HCT116 (cell line): ENCODE results near the gene PTGER4. TPM values are rescaled to one million over a fixed set of nuclear protein-coding genes. Genes with fewer than 3 reads are reported as not detected.

ENCODE experiments used
- ATAC-seq: fragments of 200-7000 bp; cut with Tn5 transposase; 2 replicates; pipeline ENCODE4 v1.9.1; 2020; ENCODE audit warnings: mild to moderate bottlenecking, moderate library complexity
- BruUV-seq: library from RNA; stranded (reverse); fragments of 400-500 nt; replicated peaks from 2 replicates; lab custom pipeline; 2021; lab: Mats Ljungman, UMichigan
- CTCF ChIA-PET: fragments of 300-600 bp; sonication (Branson Sonifier 250); formaldehyde crosslinking; loops from one replicate; lab custom pipeline; 2021; ENCODE audit warnings: antibody characterized with exemption; lab: Charles Lee
- POLR2A ChIA-PET: fragments of 300-600, 350-600 bp; sonication (Branson Sonifier 250); formaldehyde crosslinking; loops from one replicate; lab custom pipeline; 2021; ENCODE audit warnings: antibody characterized with exemption; lab: Charles Lee
- RAD21 ChIA-PET, 2 experiments: fragments of 300-600 bp; sonication (Branson Sonifier 250); formaldehyde crosslinking; loops; one replicate each; lab custom pipeline; 2023; ENCODE audit warnings: low total read pairs in 2 of 2; ENCODE audit not compliant: uncharacterized antibody in 2 of 2, unreplicated experiment in 2 of 2, low non-redundant PET in 1 of 2; lab: Charles Lee
- DNase-seq: peaks from one replicate; pipeline ENCODE4 v3.0.0-alpha.2; 2010; ENCODE audit warnings: low read depth, low spot score
- H2AFZ ChIP-seq: fragments of 200-600 bp; shearing (Covaris generic), sonication (generic); 2 replicates; pipeline ENCODE4 v1.6.1; 2017; ENCODE audit warnings: low read depth, mixed run types, mixed read lengths, antibody characterized with exemption, low read length; ENCODE audit not compliant: poor library complexity, severe bottlenecking
- H3K27ac ChIP-seq: 2 replicates; pipeline ENCODE4 v1.5.1; 2012; ENCODE audit warnings: low read depth, low read length
- H3K27me3 ChIP-seq: fragments of 200-600 bp; sonication (generic); 2 replicates; pipeline ENCODE4 v1.6.1; 2016; ENCODE audit warnings: mixed run types, low read length, mixed read lengths; ENCODE audit not compliant: insufficient read depth
- H3K36me3 ChIP-seq, 2 experiments: fragments of 200-500 bp in 1 of 2; fragments of 200-600 bp in 1 of 2; sonication (Bioruptor generic) in 1 of 2; sonication (generic) in 1 of 2; 2 replicates each; pipeline versions ENCODE4 v1.5.1 to v1.6.1; 2014 to 2016; ENCODE audit warnings: low read length in 2 of 2, inconsistent platforms in 1 of 2, mixed read lengths in 1 of 2, mixed run types in 1 of 2; ENCODE audit not compliant: insufficient read depth in 2 of 2, control insufficient read depth in 1 of 2
- H3K4me1 ChIP-seq, 2 experiments: fragments of 200-600 bp in 1 of 2; sonication (generic) in 1 of 2; 2 replicates each; pipeline versions ENCODE4 v1.5.1 to v1.6.1; 2012 to 2017; ENCODE audit warnings: low read length in 2 of 2, inconsistent platforms in 1 of 2, mild to moderate bottlenecking in 1 of 2, mixed read lengths in 1 of 2, mixed run types in 1 of 2, moderate library complexity in 1 of 2; ENCODE audit not compliant: insufficient read depth in 2 of 2, control insufficient read depth in 1 of 2
- H3K4me2 ChIP-seq: fragments of 200-600 bp; sonication (generic); 2 replicates; pipeline ENCODE4 v1.6.1; 2017; ENCODE audit warnings: mixed run types, low read length, mixed read lengths
- H3K4me3 ChIP-seq, 2 experiments: fragments of 200-600 bp in 1 of 2; sonication (generic) in 1 of 2; replicated peaks in 1 of 2; 2 replicates each; pipeline ENCODE4 v1.5.1; 2011 to 2016; ENCODE audit warnings: low read length in 2 of 2, control low read depth in 1 of 2, low read depth in 1 of 2, mild to moderate bottlenecking in 1 of 2, mixed read lengths in 1 of 2, mixed run types in 1 of 2
- H3K79me2 ChIP-seq: fragments of 200-600 bp; sonication (generic); 2 replicates; pipeline ENCODE4 v1.6.1; 2017; ENCODE audit warnings: mild to moderate bottlenecking, mixed run types, low read length, moderate library complexity, mixed read lengths; ENCODE audit not compliant: insufficient read depth
- H3K9ac ChIP-seq: fragments of 200-600 bp; sonication (generic); 2 replicates; pipeline ENCODE4 v1.6.1; 2016; ENCODE audit warnings: low read length, mixed read lengths
- H3K9me2 ChIP-seq: fragments of 200-600 bp; sonication (generic), shearing (Covaris generic); 2 replicates; pipeline ENCODE4 v1.6.1; 2017; ENCODE audit warnings: mixed run types, mild to moderate bottlenecking, moderate library complexity; ENCODE audit not compliant: insufficient read depth
- H3K9me3 ChIP-seq, 2 experiments: fragments of 200-500 bp in 1 of 2; fragments of 200-600 bp in 1 of 2; sonication (Bioruptor generic) in 1 of 2; sonication (generic) in 1 of 2; 2 replicates each; pipeline ENCODE4 v1.6.1; 2014 to 2017; ENCODE audit warnings: low read length in 2 of 2, mixed read lengths in 2 of 2, inconsistent platforms in 1 of 2, low read depth in 1 of 2, mild to moderate bottlenecking in 1 of 2, mixed run types in 1 of 2, moderate library complexity in 1 of 2; ENCODE audit not compliant: control insufficient read depth in 1 of 2, insufficient read depth in 1 of 2
- H4K20me1 ChIP-seq: fragments of 200-600 bp; sonication (generic), shearing (Covaris generic); 2 replicates; pipeline ENCODE4 v1.6.1; 2017; ENCODE audit warnings: mixed run types, mild to moderate bottlenecking, moderate library complexity; ENCODE audit not compliant: insufficient read depth
- CBX3 ChIP-seq: IDR thresholded peaks from 2 replicates; pipeline ENCODE4 v1.6.1; 2012; ENCODE audit warnings: low read depth
- CEBPB ChIP-seq: IDR thresholded peaks from 2 replicates; pipeline ENCODE4 v1.6.1; 2012; ENCODE audit warnings: low read depth
- EGR1 ChIP-seq: IDR thresholded peaks from 2 replicates; pipeline ENCODE4 v1.6.1; 2012; ENCODE audit warnings: low read depth
- EZH2phosphoT487 ChIP-seq: fragments of 200-600 bp; IDR thresholded peaks from 2 replicates; pipeline ENCODE4 v1.6.1; 2018; ENCODE audit warnings: antibody characterized with exemption, borderline replicate concordance
- POLR2A ChIP-seq: IDR thresholded peaks from 2 replicates; pipeline ENCODE4 v1.7.0; 2011; ENCODE audit warnings: borderline replicate concordance; ENCODE audit not compliant: insufficient read depth, insufficient read length; ENCODE audit errors: extremely low read depth
- SP1 ChIP-seq: IDR thresholded peaks from 2 replicates; pipeline ENCODE4 v1.6.1; 2012; ENCODE audit warnings: low read depth
- TCF7L2 ChIP-seq: IDR thresholded peaks from 2 replicates; pipeline ENCODE4 v1.7.0; 2011; ENCODE audit warnings: borderline replicate concordance, inconsistent platforms; ENCODE audit not compliant: insufficient read depth, insufficient read length; ENCODE audit errors: extremely low read depth
- ZNF274 ChIP-seq: fragments of 200-500 bp; sonication (Bioruptor generic); IDR thresholded peaks from 2 replicates; pipeline ENCODE4 v1.6.1; 2014; ENCODE audit warnings: mild to moderate bottlenecking, low read depth, low read length, inconsistent platforms
- intact Hi-C: fragments of 100-400 bp; cut with micrococcal nuclease; formaldehyde crosslinking; loops from 2 replicates; pipeline ENCODE4 v1.10.0; 2022
- total RNA-seq: library from RNA; stranded (reverse); gene quantifications from one replicate; pipeline ENCODE4 v1.2.1, GENCODE V29; 2021; ENCODE audit not compliant: unreplicated experiment
- TF ChIP-seq, protein P1 (sequence below), 3 experiments: fragments of 200-600 bp in 1 of 3; sonication (generic) in 1 of 3; IDR thresholded peaks in 2 of 3; conservative IDR thresholded peaks in 1 of 3; 2 replicates each; pipeline ENCODE4 v1.5.1; 2012 to 2017; ENCODE audit warnings: low read depth in 2 of 3, low read length in 2 of 3, antibody characterized with exemption in 1 of 3, borderline replicate concordance in 1 of 3, control low read depth in 1 of 3, mild to moderate bottlenecking in 1 of 3, mixed read lengths in 1 of 3, mixed run types in 1 of 3, moderate library complexity in 1 of 3; ENCODE audit not compliant: insufficient read depth in 1 of 3
- TF ChIP-seq, protein P2 (sequence below): IDR thresholded peaks from 2 replicates; pipeline ENCODE4 v1.6.1; 2012; ENCODE audit warnings: low read depth

PTGER4 gene
- total RNA-seq, 1 experiment from 2014 or later, result 3.0 TPM

DNA sequence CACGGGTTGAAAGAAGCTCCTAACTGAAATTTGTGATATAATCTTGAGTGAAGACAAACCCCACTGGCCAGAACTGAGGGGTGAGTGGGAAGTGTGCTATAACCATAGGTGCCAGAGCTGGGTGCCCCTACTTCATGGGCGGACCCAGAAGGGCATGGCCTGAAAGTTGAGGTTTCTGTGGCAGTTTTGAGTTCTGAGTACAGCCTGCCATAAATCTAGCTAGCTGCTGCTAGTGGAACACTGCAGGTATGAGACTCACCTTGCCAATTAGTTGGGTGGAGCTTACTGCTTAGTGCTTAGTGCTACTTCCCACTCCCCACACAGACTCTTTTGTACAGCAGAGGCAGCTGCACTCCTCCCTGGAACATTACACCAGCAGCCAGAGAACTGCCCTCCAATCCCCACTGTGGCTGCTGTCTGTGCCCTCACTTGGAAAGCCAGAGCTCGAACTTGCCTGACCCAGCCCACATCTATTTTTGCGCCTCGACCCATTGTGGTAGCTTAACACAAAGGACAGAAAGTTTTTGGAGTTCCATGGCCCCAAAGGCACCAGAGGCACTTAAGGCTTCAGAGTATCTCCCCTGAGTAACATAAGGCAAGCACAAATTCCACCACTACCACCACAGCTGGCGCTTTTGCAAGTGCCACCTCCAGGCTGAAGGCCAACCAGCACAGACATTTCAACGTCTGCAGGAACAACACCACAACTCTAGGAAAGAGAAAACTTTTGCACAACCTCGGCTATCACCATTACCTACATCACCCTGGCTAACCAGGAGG, 27.1 kb upstream of the PTGER4 start:
- no peak for DNase-seq
- no peak overlapping the region for H3K4me2 ChIP-seq
- no peaks in the 10 kb centered on the region for H3K79me2 ChIP-seq
- H3K9me2 ChIP-seq, result no peaks in the 10 kb centered on the region
- no peaks in the 10 kb centered on the region for H3K27me3 ChIP-seq
- intact Hi-C loops, result no loop called here
- no peak for ATAC-seq
- no peak for TF ChIP-seq POLR2A
- no peak for TF ChIP-seq ZNF274
- TF ChIP-seq CEBPB, result no peak
- TF ChIP-seq EGR1, result no peak
- TF ChIP-seq CBX3, result no peak
- TF ChIP-seq EZH2phosphoT487, result no peak
- TF ChIP-seq, protein P1, sequence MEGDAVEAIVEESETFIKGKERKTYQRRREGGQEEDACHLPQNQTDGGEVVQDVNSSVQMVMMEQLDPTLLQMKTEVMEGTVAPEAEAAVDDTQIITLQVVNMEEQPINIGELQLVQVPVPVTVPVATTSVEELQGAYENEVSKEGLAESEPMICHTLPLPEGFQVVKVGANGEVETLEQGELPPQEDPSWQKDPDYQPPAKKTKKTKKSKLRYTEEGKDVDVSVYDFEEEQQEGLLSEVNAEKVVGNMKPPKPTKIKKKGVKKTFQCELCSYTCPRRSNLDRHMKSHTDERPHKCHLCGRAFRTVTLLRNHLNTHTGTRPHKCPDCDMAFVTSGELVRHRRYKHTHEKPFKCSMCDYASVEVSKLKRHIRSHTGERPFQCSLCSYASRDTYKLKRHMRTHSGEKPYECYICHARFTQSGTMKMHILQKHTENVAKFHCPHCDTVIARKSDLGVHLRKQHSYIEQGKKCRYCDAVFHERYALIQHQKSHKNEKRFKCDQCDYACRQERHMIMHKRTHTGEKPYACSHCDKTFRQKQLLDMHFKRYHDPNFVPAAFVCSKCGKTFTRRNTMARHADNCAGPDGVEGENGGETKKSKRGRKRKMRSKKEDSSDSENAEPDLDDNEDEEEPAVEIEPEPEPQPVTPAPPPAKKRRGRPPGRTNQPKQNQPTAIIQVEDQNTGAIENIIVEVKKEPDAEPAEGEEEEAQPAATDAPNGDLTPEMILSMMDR (IDR thresholded peaks at IDR 0.05 in 2 of 3, conservative IDR thresholded peaks at IDR 0.05 in 1 of 3; ENCODE audit: borderline replicate concordance in 1 of 3, insufficient read depth in 1 of 3, low read depth in 2 of 3, low read length in 2 of 3), result no peak
- TF ChIP-seq SP1, result no peak
- TF ChIP-seq TCF7L2, result no peak
- TF ChIP-seq, protein P2, sequence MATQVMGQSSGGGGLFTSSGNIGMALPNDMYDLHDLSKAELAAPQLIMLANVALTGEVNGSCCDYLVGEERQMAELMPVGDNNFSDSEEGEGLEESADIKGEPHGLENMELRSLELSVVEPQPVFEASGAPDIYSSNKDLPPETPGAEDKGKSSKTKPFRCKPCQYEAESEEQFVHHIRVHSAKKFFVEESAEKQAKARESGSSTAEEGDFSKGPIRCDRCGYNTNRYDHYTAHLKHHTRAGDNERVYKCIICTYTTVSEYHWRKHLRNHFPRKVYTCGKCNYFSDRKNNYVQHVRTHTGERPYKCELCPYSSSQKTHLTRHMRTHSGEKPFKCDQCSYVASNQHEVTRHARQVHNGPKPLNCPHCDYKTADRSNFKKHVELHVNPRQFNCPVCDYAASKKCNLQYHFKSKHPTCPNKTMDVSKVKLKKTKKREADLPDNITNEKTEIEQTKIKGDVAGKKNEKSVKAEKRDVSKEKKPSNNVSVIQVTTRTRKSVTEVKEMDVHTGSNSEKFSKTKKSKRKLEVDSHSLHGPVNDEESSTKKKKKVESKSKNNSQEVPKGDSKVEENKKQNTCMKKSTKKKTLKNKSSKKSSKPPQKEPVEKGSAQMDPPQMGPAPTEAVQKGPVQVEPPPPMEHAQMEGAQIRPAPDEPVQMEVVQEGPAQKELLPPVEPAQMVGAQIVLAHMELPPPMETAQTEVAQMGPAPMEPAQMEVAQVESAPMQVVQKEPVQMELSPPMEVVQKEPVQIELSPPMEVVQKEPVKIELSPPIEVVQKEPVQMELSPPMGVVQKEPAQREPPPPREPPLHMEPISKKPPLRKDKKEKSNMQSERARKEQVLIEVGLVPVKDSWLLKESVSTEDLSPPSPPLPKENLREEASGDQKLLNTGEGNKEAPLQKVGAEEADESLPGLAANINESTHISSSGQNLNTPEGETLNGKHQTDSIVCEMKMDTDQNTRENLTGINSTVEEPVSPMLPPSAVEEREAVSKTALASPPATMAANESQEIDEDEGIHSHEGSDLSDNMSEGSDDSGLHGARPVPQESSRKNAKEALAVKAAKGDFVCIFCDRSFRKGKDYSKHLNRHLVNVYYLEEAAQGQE, result no peak
- ChIA-PET RAD21 (no interaction called here), CTCF (no interaction called here), POLR2A (no interaction called here)
- H4K20me1 ChIP-seq, result no peaks in the 10 kb centered on the region
- no peaks in the 10 kb centered on the region for H3K9me3 ChIP-seq
- H2AFZ ChIP-seq, result no peak overlapping the region
- no peak overlapping the region for H3K4me3 ChIP-seq
- BruUV-seq, result no TSS peak
- no peaks in the 10 kb centered on the region for H3K4me1 ChIP-seq
- no peak overlapping the region for H3K9ac ChIP-seq
- no peaks in the 10 kb centered on the region for H3K36me3 ChIP-seq
- no peak overlapping the region for H3K27ac ChIP-seq
